Measurements from ENCODE around the gene ZNF483.

DNA sequence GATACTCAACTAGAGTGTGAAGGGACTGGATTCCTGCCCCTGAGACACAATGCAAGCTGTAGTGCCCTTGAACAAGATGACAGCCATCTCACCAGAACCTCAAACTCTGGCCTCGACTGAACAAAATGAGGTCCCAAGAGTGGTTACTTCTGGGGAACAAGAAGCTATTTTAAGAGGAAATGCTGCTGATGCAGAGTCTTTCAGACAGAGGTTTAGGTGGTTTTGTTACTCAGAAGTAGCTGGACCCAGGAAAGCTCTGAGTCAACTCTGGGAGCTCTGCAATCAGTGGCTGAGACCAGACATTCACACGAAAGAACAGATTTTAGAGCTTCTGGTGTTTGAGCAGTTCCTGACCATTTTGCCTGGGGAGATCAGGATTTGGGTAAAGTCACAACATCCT, 2.4 kb downstream of the ZNF483 start:
- TF ChIP-seq, protein P1, sequence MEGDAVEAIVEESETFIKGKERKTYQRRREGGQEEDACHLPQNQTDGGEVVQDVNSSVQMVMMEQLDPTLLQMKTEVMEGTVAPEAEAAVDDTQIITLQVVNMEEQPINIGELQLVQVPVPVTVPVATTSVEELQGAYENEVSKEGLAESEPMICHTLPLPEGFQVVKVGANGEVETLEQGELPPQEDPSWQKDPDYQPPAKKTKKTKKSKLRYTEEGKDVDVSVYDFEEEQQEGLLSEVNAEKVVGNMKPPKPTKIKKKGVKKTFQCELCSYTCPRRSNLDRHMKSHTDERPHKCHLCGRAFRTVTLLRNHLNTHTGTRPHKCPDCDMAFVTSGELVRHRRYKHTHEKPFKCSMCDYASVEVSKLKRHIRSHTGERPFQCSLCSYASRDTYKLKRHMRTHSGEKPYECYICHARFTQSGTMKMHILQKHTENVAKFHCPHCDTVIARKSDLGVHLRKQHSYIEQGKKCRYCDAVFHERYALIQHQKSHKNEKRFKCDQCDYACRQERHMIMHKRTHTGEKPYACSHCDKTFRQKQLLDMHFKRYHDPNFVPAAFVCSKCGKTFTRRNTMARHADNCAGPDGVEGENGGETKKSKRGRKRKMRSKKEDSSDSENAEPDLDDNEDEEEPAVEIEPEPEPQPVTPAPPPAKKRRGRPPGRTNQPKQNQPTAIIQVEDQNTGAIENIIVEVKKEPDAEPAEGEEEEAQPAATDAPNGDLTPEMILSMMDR (IDR thresholded peaks at IDR 0.05) = no peak
- no peak for TF ChIP-seq POLR2AphosphoS5 (IDR thresholded peaks at IDR 0.05)
- TF ChIP-seq POLR2A (IDR thresholded peaks at IDR 0.05) = no peak
